ENCODE results near the gene ARMH1. TPM values are rescaled to one million over a fixed set of nuclear protein-coding genes. Genes with fewer than 3 reads are reported as not detected.

Gene ARMH1
- total RNA-seq, 4 donors from 2014 or later = 0.40 to 2.5 (median 0.96) TPM; not detected in 1

DNA sequence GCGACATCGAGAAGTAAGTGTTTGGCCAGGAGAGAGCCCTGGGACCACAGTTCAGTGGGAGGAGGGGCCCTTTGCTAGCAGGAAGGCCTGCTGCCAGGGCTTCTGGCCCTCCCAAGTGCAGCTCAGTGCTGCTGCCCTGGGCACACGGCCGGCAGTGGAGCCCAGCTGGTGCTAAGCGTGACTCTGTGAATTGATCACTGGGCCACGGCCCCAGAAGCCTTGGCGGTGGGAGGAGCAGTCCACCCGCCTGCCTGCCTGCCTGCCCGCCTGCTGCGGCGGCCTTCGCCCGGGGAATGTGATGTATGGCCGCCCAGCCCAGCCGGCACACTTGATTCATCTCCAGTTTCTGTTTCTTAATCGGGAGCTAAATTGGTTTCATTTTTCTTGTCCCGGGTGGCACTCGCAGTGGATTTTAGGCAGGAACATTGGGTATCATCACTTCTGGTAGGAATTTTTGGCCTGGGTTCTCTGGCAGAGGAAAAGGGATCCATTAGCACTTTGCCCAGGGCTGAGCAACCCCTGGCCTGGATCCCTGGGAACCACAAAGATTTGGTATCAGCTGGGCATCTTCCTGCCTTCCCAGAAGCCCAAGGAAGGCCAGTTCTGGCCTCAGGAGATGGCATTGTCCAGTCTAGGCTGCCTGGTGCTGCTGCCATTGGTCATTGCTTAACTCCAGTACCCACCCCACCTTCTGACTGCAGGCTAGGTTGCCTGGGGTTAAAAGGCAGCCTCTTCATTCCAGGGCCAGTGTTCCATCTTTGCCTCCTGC, 28.9 kb upstream of the ARMH1 start:
- peak overlapping the region; percentile 62 to 89 (median 76) for H3K27ac ChIP-seq
- intact Hi-C loops (cut with DNase I; ENCODE audit: low total_unique reads) = no loop called here
- in situ Hi-C loops (cut with MboI; ENCODE audit: low pct_ligation_motif_present in 1 of 4, low pct_unique_long_range_greater_than_20kb in 1 of 4, low sequenced_read_pairs in 3 of 4) = no loop called here
- peaks cover 0 to 13% (median under 1%) of the 10 kb centered on the region in 4 donors for H3K36me3 ChIP-seq
- peaks cover 0 to 43% (median 9%) of the 10 kb centered on the region in 4 donors for H3K4me1 ChIP-seq
- H3K4me3 ChIP-seq = no peak overlapping the region
- WGBS, 2 donors (ENCODE audit: low coverage in 1 of 2) = 84% methylated on average over 16 of the region's 18 CpGs; no CpG with 5 or more reads in 1 of the 2 donors
- DNase-seq = peak; percentile 24
- H3K27me3 ChIP-seq = no peaks in the 10 kb centered on the region
- no peaks in the 10 kb centered on the region for H3K9me3 ChIP-seq
- no peak for TF ChIP-seq POLR2A (IDR thresholded peaks at IDR 0.05)
- TF ChIP-seq POLR2AphosphoS5 (IDR thresholded peaks at IDR 0.05) = peak in 2 of 3 donors; percentile 29 to 41

DNA sequence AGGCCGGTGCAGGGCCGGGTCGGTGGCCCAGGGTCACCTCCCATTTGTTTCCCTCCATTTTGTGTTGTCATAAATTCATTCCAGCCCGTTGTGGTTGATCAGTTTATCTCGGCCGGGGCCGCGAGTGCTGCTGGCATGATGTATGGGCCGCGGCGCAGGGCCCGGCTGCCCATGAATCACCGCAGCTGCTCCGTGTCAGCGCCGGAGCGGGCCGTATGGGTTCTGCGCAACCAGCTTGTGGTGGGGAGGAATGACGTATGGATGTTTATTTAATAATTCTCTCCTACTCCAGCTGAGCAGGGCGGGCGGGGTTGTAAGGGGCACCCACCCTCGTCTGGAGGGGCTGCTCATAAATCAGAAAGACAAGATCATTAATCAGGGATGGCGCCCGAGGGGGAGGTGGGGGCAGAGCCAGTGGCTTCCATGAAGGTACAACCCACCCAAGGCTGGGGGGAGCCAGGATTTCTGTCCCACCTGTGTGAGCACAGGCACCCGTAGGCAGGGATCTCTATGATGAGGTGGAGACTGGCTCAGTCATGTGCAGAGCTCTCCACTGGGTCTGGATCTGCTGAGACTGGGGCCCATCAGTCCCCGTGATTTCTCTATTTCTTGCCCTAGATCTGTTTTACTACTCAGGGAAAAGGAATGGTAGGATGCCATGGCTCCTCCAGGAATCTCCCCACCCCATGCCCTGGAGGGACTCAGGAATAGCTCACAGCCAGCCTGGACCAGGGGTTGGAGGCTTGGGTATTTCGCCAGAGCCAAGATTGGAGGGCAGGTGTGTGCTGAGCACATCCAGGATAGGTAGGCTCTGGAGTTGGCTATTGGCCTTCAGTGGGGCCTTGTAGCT, 28.0 kb upstream of the ARMH1 start:
- WGBS, 2 donors (ENCODE audit: low coverage in 1 of 2) = 73% methylated on average over 28 of the region's 28 CpGs; no CpG with 5 or more reads in 1 of the 2 donors
- H3K36me3 ChIP-seq = peaks cover 0 to 17% (median 2%) of the 10 kb centered on the region in 4 donors
- H3K4me1 ChIP-seq = peaks cover 0 to 42% (median 9%) of the 10 kb centered on the region in 4 donors
- intact Hi-C loops (cut with DNase I; ENCODE audit: low total_unique reads) (no loop called here), in situ Hi-C loops (cut with MboI; ENCODE audit: low pct_ligation_motif_present in 1 of 4, low pct_unique_long_range_greater_than_20kb in 1 of 4, low sequenced_read_pairs in 3 of 4) (no loop called here)
- peak; percentile 37 for DNase-seq
- peak overlapping the region; percentile 62 to 89 (median 76) for H3K27ac ChIP-seq
- peak; percentile 57 to 69 (median 59) for TF ChIP-seq POLR2AphosphoS5 (IDR thresholded peaks at IDR 0.05)
- no peak for TF ChIP-seq POLR2A (IDR thresholded peaks at IDR 0.05)
- H3K9me3 ChIP-seq = no peaks in the 10 kb centered on the region
- H3K4me3 ChIP-seq = no peak overlapping the region
- no peaks in the 10 kb centered on the region for H3K27me3 ChIP-seq

DNA sequence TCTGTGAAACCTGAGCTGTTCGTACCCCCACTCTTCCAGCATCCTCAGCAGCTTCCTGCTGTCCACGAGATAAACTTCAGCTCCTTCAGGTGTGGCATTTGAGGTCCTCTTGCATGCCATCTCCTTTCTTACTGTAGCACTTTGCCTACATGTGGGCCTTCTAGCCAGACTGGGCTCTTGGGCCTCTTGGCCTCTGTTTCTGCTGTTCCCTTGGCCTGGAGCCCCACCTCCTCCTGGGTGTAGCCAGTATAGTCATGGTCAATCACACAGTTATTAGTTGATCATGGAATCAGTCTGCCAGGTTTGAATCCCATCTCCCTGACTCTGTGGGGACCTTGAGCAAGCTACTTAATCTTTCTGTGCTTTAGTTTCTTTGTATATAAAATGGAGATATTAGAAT, 26.6 kb upstream of the ARMH1 start:
- H3K36me3 ChIP-seq = peaks cover 0 to 17% (median 2%) of the 10 kb centered on the region in 4 donors

DNA sequence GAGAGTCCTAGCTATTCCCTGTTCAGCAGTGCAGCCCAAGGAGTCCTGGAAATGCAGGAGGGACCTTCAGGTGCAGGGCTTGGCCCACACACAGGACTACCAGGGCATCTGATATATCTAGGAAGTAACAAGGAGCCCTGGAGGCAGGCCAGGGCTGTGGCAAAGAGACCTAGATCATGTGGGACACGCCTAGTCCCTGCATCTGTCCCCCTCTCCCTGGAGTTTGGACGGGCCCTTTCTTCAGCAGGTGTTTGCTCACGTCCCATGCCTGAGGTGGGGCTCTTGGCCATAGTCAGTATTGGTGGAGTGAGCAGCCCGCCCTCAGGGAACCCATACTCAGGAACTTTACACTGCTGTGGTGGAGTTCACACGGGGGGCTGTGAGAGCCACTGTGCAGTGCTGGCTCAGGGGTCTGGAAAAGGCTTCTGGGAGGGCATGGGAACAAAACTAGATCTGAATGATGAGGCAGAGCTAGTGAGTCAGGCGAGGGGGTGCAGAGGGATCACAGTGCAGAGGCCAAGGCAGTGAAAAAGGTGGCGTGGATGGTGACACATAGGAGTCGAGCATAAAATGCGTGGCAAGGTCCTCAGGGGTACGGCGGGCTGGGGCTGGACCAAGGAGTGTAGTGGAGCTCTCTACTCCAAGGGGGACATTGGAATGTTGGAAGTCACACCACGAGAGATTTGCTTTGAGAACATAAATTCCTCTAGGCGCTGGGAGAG, 25.8 kb upstream of the ARMH1 start:
- Histone ChIP-seq H3K36me3 (peaks cover 0 to 17% (median 2%) of the 10 kb centered on the region in 4 donors), H3K4me1 (peaks cover 0 to 33% (median 8%) of the 10 kb centered on the region in 4 donors), H3K4me3 (no peak overlapping the region), H3K27ac (no peak overlapping the region), H3K9me3 (no peaks in the 10 kb centered on the region), H3K27me3 (no peaks in the 10 kb centered on the region)
- no peak for DNase-seq
- no peak for TF ChIP-seq POLR2AphosphoS5 (IDR thresholded peaks at IDR 0.05)
- no peak for TF ChIP-seq POLR2A (IDR thresholded peaks at IDR 0.05)
- no peak for TF ChIP-seq EP300 (IDR thresholded peaks at IDR 0.05; ENCODE audit: low read depth)
- TF ChIP-seq, protein P1, sequence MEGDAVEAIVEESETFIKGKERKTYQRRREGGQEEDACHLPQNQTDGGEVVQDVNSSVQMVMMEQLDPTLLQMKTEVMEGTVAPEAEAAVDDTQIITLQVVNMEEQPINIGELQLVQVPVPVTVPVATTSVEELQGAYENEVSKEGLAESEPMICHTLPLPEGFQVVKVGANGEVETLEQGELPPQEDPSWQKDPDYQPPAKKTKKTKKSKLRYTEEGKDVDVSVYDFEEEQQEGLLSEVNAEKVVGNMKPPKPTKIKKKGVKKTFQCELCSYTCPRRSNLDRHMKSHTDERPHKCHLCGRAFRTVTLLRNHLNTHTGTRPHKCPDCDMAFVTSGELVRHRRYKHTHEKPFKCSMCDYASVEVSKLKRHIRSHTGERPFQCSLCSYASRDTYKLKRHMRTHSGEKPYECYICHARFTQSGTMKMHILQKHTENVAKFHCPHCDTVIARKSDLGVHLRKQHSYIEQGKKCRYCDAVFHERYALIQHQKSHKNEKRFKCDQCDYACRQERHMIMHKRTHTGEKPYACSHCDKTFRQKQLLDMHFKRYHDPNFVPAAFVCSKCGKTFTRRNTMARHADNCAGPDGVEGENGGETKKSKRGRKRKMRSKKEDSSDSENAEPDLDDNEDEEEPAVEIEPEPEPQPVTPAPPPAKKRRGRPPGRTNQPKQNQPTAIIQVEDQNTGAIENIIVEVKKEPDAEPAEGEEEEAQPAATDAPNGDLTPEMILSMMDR (IDR thresholded peaks at IDR 0.05) = no peak
- intact Hi-C loops (cut with DNase I; ENCODE audit: low total_unique reads) = no loop called here
- in situ Hi-C loops (cut with MboI; ENCODE audit: low pct_ligation_motif_present in 1 of 4, low pct_unique_long_range_greater_than_20kb in 1 of 4, low sequenced_read_pairs in 3 of 4) = no loop called here
- 80 to 94% methylated on average over 8 to 13 of the region's 13 CpGs for WGBS, 2 donors (ENCODE audit: low coverage in 1 of 2)

More for the DNA sequence above, 26.6 kb upstream of the ARMH1 start:
- Histone ChIP-seq H3K4me3 (no peak overlapping the region), H3K27ac (no peak overlapping the region), H3K9me3 (no peaks in the 10 kb centered on the region), H3K27me3 (no peaks in the 10 kb centered on the region), H3K4me1 (peaks cover 0 to 41% (median 9%) of the 10 kb centered on the region in 4 donors)
- intact Hi-C loops (cut with DNase I; ENCODE audit: low total_unique reads) = no loop called here
- no peak for DNase-seq
- WGBS, 2 donors (ENCODE audit: low coverage in 1 of 2) = 76% methylated on average over 2 of the region's 2 CpGs; no CpG with 5 or more reads in 1 of the 2 donors
- TF ChIP-seq, protein P1 (IDR thresholded peaks at IDR 0.05) = no peak
- no peak for TF ChIP-seq EP300 (IDR thresholded peaks at IDR 0.05; ENCODE audit: low read depth)
- no peak for TF ChIP-seq POLR2AphosphoS5 (IDR thresholded peaks at IDR 0.05)
- TF ChIP-seq POLR2A (IDR thresholded peaks at IDR 0.05) = no peak
- in situ Hi-C loops (cut with MboI; ENCODE audit: low pct_ligation_motif_present in 1 of 4, low pct_unique_long_range_greater_than_20kb in 1 of 4, low sequenced_read_pairs in 3 of 4) = no loop called here

Measured in transverse colon (tissue), 4 donors.